Activated CD4-positive, alpha-beta T cell treated with anti-CD3 and anti-CD28 coated beads for 4 hours (primary cell): ENCODE measurements around the gene VIL1.

Source experiments
- DNase-seq, 2 donors: peaks; one replicate each; pipeline ENCODE4 v3.0.0-alpha.2; 2020

The VIL1 gene

GRCh38 chr2:218406949-218407618 is 11.8 kb upstream of the VIL1 start:
- DNase-seq = peak; percentile 62 to 71

DNA sequence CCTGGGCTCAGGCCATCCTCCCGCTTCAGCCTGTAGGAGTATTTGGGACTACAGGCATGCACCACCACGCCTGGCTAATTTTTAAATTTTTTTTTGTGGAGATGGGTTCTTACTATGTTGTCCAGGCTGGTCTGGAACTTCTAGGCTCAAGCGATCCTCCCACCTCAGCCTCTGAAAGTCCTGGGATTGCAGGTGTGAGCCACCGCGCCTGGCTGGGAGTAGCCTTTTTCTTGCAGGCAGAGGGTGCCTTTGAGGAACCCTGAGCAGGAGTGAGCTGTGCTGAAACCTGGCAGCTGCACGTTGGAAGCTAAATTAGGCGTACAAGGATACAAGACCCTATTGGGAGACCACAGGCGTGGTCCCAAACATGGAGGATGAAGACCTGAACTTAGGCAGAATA is 11.2 kb upstream of the VIL1 start:
- no peak for DNase-seq

GRCh38 chr2:218418321-218418716 is 604 bp upstream of the VIL1 start:
- DNase-seq = no peak

- no peak for DNase-seq
Measured at GRCh38 chr2:218419630-218420216, 800 bp downstream of the VIL1 start.

DNA sequence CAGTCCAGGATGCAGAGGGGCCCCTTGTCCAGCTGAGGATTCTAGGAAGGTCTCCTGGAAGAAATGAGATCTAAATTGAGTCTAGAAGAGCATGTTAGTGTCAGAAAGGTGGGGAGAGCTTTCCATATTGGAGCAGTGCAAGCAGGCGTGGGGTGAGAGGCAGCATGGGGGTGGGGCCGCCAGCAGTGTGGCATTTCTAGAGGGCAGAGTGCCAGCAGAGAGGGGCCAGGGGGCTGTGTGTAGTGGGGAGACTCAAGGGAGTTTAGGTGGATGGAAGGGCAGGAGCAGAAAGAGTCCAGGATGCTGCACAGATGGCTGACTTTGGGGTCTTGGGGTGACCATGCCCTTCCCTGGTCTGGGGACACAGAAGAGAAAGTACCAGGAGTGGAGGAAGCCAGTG is 2.1 kb downstream of the VIL1 start:
- DNase-seq = no peak

GRCh38 chr2:218422403-218423086 is 3.6 kb downstream of the VIL1 start:
- DNase-seq = no peak

GRCh38 chr2:218423584-218423983 is 4.7 kb downstream of the VIL1 start:
- no peak for DNase-seq

GRCh38 chr2:218425531-218425930 is 6.6 kb downstream of the VIL1 start:
- DNase-seq = no peak

DNA sequence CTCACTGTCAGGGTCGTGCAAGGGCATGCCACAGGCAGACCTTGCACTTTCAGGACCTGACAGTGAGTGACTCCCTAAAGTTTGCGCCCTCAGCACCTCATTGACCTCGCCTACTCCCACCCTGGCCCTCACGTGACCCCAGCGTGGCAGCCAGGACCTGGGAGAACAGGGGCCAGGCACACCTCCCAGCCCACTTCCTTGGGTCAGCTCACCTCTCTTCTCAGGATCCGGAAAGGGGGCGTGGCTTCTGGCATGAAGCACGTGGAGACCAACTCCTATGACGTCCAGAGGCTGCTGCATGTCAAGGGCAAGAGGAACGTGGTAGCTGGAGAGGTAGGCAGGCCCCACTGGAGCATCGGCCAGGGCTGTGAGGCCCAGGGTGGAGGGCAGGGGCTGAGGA is 8.8 kb downstream of the VIL1 start:
- DNase-seq = no peak

DNA sequence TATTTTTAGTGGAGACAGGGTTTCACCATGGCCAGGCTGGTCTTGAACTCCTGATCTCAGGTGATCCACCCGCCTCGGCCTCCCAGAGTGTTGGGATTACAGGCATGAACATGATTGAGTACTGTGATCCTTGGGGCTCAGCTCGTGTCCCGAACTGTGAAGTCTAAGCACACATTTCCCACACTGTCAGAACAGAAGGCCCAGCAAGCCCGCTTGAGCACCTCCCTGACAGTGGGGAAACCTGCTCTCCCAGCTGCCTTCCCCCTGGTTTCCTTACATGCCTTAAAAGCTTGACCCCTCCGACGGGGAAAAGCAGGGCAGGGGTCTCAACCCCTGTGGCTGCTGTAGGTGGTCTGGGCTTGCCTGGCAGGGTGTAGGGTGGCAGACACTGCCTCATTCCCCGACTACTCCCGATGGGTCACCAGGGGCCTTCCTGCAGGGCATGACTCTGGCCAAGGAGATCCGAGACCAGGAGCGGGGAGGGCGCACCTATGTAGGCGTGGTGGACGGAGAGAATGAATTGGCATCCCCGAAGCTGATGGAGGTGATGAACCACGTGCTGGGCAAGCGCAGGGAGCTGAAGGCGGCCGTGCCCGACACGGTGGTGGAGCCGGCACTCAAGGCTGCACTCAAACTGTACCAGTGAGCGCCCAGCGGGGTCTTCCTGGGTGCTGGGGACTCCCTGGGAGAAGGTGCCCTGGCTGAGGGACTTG is 10.1 kb downstream of the VIL1 start:
- no peak for DNase-seq

GRCh38 chr2:218429911-218430692 is 11.2 kb downstream of the VIL1 start:
- DNase-seq = no peak

DNA sequence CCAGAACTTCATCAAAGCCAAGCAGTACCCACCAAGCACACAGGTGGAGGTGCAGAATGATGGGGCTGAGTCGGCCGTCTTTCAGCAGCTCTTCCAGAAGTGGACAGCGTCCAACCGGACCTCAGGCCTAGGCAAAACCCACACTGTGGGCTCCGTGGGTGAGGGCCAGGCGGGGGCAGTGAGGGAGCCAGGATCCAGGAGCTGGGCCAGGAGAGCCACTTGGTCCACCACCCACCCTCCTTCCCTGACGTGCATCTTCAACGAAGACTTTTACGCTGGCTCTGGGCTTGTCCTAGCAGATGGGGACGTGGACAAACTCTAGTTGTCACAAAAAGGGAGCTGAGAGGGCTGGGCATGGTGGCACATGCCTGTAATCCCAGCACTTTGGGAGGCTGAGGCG is 11.8 kb downstream of the VIL1 start:
- no peak for DNase-seq

DNA sequence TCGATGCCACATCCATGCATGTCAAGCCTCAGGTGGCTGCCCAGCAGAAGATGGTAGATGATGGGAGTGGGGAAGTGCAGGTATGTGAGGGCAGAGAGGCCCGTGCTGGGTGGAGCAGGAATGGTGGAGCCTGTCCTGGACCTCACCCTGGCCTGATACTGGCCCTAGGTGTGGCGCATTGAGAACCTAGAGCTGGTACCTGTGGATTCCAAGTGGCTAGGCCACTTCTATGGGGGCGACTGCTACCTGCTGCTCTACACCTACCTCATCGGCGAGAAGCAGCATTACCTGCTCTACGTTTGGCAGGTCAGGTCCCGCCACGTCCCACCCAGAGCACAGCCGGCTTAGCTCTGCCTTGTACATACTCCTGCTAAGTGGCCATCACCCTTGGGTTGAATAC is 13.0 kb downstream of the VIL1 start:
- DNase-seq = no peak

- DNase-seq = no peak
Measured at GRCh38 chr2:218432676-218433365, 13.9 kb downstream of the VIL1 start.

DNA sequence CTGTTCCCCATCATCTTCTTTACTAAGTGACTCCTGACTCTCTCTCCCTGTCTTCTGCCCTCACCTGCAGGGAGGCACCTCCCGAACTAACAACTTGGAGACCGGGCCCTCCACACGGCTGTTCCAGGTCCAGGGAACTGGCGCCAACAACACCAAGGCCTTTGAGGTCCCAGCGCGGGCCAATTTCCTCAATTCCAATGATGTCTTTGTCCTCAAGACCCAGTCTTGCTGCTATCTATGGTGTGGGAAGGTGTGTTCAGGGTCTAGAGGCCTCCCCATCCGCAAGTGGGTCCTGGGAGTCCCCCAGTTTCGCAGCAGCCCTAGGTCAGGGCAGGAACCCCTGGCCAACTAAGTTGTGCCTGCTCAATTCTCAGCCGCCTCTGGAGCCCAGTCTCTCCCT is 15.5 kb downstream of the VIL1 start:
- no peak for DNase-seq

- DNase-seq = no peak
Measured at GRCh38 chr2:218435003-218435982, 16.4 kb downstream of the VIL1 start.

GRCh38 chr2:218436992-218437391 is 18.1 kb downstream of the VIL1 start:
- DNase-seq = no peak

DNA sequence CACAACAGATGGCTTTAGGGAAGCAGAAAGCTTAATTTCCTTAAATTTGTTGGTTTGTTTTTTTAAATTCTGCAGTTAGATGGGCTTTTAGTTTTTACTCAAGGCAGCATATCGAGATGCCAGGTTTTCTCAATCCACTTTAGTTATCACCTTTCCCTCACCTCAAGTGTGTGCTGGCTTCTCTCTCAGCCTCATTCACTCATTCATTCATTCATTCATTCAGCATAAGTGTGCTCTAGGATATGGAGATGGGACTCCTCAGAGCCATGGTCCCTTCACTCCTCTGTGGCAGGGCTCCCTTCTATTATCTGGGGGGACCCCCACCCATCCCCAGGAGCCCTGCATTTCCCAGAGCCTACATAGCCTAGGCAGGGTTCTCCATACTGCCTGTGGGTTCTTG is 19.0 kb downstream of the VIL1 start:
- no peak for DNase-seq

DNA sequence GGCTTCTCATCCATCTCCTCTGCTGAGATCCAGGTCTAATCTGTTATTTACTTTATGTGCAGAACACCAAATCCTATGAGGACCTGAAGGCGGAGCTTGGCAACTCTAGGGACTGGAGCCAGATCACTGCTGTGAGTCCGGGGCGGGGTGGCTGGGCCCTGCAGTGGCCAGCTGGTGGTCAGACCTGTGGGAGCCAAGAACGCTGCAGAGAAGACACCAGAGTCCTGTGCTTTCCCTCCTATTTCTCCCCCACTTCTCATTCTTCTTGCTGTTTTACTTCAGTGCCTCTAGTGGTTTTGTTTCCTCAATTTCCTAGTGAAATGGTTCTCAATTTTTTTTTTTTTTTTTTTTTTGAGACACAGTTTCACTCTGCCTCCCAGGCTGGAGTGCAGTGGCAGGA is 19.7 kb downstream of the VIL1 start:
- no peak for DNase-seq

DNA sequence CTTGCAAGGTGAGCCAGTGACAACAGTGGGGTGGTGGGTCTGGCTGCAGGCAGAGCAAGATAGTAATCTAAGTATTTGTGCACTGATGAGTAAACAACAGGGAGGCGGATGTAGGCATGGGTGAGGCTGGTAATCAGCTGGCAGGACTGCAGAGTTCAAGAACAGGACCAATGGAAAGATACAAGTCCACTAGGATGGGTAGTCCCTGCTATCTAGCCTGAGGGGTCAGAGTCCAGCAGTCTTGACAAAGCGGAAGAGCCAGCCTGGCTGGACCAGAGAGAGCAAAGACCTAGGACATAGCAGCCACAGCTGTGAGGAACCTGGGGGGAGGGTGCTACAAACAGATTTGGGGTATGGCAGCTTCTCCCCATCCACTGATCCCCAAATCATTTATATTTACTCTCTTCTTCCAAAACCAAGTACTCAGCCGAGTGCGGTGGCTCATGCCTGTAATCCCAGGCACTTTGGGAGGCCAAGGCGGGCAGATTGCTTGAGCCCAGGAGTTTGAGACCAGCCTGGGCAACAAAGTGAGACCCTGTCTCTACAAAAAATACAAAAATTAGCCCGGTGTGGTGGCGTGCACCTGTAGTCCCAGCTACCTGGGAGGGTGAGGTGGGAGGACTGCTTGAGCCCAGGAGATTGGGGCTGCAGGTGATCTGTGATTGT is 25.9 kb downstream of the VIL1 start:
- DNase-seq = no peak

GRCh38 chr2:218445602-218446001 is 26.7 kb downstream of the VIL1 start:
- no peak for DNase-seq
